Smooth muscle cell (in vitro differentiated cells): ENCODE measurements around the gene NDNF. TPM values are rescaled to one million over a fixed set of nuclear protein-coding genes. Genes with fewer than 3 reads are reported as not detected.

ENCODE experiments used
- DNase-seq: peaks from one replicate; lab custom pipeline; 2025; ENCODE audit not compliant: unreplicated experiment; lab: John Stamatoyannopoulos, UW
- H2AFZ ChIP-seq: fragments of 200-600 bp; sonication (generic); 2 replicates; pipeline ENCODE4 v1.6.0; 2016; ENCODE audit warnings: antibody characterized with exemption, low read depth, mild to moderate bottlenecking
- H3F3A ChIP-seq: fragments of 200-600 bp; sonication (generic); 2 replicates; pipeline ENCODE4 v1.6.0; 2017; ENCODE audit warnings: antibody characterized with exemption, low read depth
- H3K27ac ChIP-seq: fragments of 200-600 bp; sonication (generic); 2 replicates; pipeline ENCODE4 v1.5.1; 2016; ENCODE audit warnings: low read depth, mild to moderate bottlenecking
- H3K27me3 ChIP-seq: fragments of 200-600 bp; sonication (generic); 2 replicates; pipeline ENCODE4 v1.6.1; 2016; ENCODE audit warnings: low read depth, mild to moderate bottlenecking
- H3K36me3 ChIP-seq: fragments of 200-600 bp; sonication (generic); 2 replicates; pipeline ENCODE4 v1.5.1; 2016; ENCODE audit warnings: low read depth
- H3K4me1 ChIP-seq: fragments of 200-600 bp; sonication (generic); 2 replicates; pipeline ENCODE4 v1.5.1; 2016; ENCODE audit warnings: low read depth
- H3K4me2 ChIP-seq: fragments of 200-600 bp; sonication (generic); 2 replicates; pipeline ENCODE4 v1.6.0; 2016; ENCODE audit warnings: mild to moderate bottlenecking
- H3K4me3 ChIP-seq: fragments of 200-600 bp; sonication (generic); 2 replicates; pipeline ENCODE4 v1.5.1; 2016; ENCODE audit warnings: mild to moderate bottlenecking
- H3K79me2 ChIP-seq: fragments of 200-600 bp; sonication (generic); 2 replicates; pipeline ENCODE4 v1.6.0; 2016; ENCODE audit warnings: low read depth, mild to moderate bottlenecking
- H3K9ac ChIP-seq: fragments of 200-600 bp; sonication (generic); 2 replicates; pipeline ENCODE4 v1.6.0; 2016; ENCODE audit warnings: low read depth
- H3K9me3 ChIP-seq: fragments of 200-600 bp; sonication (generic); replicated peaks from 2 replicates; pipeline ENCODE4 v1.5.1; 2016; ENCODE audit warnings: low read depth
- H4K20me1 ChIP-seq: fragments of 200-600 bp; sonication (generic); 2 replicates; pipeline ENCODE4 v1.6.0; 2016; ENCODE audit warnings: low read depth
- WGBS: methylation state at CpG from one replicate; pipeline ENCODE4 v1.1.7; 2016; ENCODE audit warnings: low lambda C conversion rate; 5-methylcytosine and 5-hydroxymethylcytosine counted together
- polyA plus RNA-seq: library from polyadenylated mRNA; unstranded; fragments of >200 nt; fragmentation: Nextera tagmentation; extraction: Ambion mirVana; gene quantifications from 2 replicates; pipeline ENCODE4 v1.2.1, GENCODE V29; 2016
- total RNA-seq: library from RNA; depleted of rRNA; stranded (reverse); fragments of >200 nt; gene quantifications from 2 replicates; pipeline ENCODE4 v1.2.3, GENCODE V29; 2014
- TF ChIP-seq, protein P1 (sequence below): fragments of 200-600 bp; sonication (generic); IDR thresholded peaks from 2 replicates; pipeline ENCODE4 v1.5.1; 2017; ENCODE audit warnings: borderline replicate concordance, mild to moderate bottlenecking, antibody characterized with exemption; ENCODE audit not compliant: insufficient read depth, poor library complexity, severe bottlenecking

The NDNF gene
- total and polyA plus RNA-seq, 2 experiments from 2014 or later: 8.4 to 11.0 TPM

- Histone ChIP-seq H4K20me1 (no peaks in the 10 kb centered on the region), H3K36me3 (no peaks in the 10 kb centered on the region), H3K27me3 (no peaks in the 10 kb centered on the region), H3K27ac (no peak overlapping the region), H3K4me1 (no peaks in the 10 kb centered on the region), H3K4me2 (no peak overlapping the region), H3K9ac (no peak overlapping the region), H3K79me2 (no peaks in the 10 kb centered on the region), H3F3A (no peaks in the 10 kb centered on the region), H3K4me3 (no peak overlapping the region), H2AFZ (no peak overlapping the region), H3K9me3 (no peaks in the 10 kb centered on the region)
- TF ChIP-seq, protein P1, sequence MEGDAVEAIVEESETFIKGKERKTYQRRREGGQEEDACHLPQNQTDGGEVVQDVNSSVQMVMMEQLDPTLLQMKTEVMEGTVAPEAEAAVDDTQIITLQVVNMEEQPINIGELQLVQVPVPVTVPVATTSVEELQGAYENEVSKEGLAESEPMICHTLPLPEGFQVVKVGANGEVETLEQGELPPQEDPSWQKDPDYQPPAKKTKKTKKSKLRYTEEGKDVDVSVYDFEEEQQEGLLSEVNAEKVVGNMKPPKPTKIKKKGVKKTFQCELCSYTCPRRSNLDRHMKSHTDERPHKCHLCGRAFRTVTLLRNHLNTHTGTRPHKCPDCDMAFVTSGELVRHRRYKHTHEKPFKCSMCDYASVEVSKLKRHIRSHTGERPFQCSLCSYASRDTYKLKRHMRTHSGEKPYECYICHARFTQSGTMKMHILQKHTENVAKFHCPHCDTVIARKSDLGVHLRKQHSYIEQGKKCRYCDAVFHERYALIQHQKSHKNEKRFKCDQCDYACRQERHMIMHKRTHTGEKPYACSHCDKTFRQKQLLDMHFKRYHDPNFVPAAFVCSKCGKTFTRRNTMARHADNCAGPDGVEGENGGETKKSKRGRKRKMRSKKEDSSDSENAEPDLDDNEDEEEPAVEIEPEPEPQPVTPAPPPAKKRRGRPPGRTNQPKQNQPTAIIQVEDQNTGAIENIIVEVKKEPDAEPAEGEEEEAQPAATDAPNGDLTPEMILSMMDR: no peak
- no peak for DNase-seq
Observed at GRCh38 chr4:121030131-121030530, 42.2 kb downstream of the NDNF start.

DNA sequence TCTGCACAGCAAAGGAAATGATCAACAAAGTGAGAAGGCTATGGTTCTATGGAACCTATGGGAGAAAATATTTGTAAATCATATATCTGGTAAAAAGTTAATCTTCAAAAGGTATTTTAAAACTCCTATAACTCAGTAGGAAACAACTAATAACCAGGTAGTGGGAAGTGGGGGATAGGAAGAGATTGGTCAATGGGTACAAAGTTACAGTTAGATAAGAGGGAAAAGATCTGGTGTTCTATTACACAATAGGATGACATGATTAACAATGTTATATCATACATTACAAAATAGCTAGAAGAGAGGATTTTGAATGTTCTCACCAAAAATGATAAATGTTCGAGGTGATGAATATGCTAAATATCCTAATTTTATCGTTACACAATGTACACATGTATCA is 46.3 kb downstream of the NDNF start:
- Histone ChIP-seq H3K27ac (no peak overlapping the region), H3K36me3 (no peaks in the 10 kb centered on the region), H2AFZ (no peak overlapping the region), H3K4me3 (no peak overlapping the region), H3K9ac (no peak overlapping the region), H3K79me2 (no peaks in the 10 kb centered on the region), H4K20me1 (no peaks in the 10 kb centered on the region), H3K27me3 (no peaks in the 10 kb centered on the region), H3K9me3 (no peaks in the 10 kb centered on the region), H3F3A (no peaks in the 10 kb centered on the region), H3K4me1 (no peaks in the 10 kb centered on the region), H3K4me2 (no peak overlapping the region)
- DNase-seq: no peak
- TF ChIP-seq, protein P1: no peak
- WGBS: 92% methylated on average over 2 of the region's 2 CpGs

DNA sequence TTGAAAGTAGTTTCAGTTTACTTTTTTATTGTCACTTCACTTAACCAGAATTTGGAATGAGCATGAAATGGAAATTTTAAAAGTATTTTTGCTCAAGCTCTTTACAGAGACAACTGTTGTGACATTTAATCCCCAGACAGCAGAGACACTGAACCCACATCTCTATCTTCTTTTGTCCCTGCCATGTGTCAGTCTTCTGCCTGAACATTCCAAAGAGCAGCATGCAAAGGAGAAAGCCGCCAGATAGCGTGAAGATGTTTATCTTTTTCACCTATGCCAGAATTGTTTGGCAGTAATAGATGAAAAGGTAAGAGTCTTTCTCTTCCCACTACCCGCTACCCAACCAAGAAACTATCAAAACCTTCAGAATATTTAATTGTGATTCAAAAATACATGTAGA is 46.8 kb downstream of the NDNF start:
- no peak overlapping the region for H3K27ac ChIP-seq
- 70% methylated on average over 3 of the region's 3 CpGs for WGBS
- no peaks in the 10 kb centered on the region for H3K36me3 ChIP-seq
- TF ChIP-seq, protein P1: no peak
- no peaks in the 10 kb centered on the region for H3F3A ChIP-seq
- DNase-seq: no peak
- no peak overlapping the region for H3K9ac ChIP-seq
- H3K4me2 ChIP-seq: no peak overlapping the region
- H3K27me3 ChIP-seq: no peaks in the 10 kb centered on the region
- no peak overlapping the region for H3K4me3 ChIP-seq
- H2AFZ ChIP-seq: no peak overlapping the region
- H3K79me2 ChIP-seq: no peaks in the 10 kb centered on the region
- no peaks in the 10 kb centered on the region for H4K20me1 ChIP-seq
- no peaks in the 10 kb centered on the region for H3K4me1 ChIP-seq
- no peaks in the 10 kb centered on the region for H3K9me3 ChIP-seq

DNA sequence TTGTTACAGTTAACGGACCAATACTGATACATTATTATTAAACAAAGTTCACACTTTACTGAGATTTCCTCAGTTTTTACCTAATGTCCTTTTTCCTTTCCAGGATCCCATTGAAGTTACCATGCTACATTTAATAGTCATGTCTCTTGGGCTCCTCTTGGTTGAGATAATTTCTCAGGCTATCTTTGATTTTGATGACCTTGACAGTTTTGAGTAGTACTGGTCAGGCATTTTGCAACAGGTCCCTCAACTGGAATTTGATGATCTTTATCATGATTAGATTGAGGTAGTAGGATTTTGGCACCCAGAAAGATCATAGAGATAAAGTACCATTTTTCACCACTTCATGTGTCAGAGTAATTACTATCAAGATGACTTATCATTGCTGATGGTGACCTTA is 53.8 kb downstream of the NDNF start:
- H3K27me3 ChIP-seq: no peaks in the 10 kb centered on the region
- no peaks in the 10 kb centered on the region for H3K4me1 ChIP-seq
- no peak for DNase-seq
- no peak overlapping the region for H3K4me2 ChIP-seq
- no peaks in the 10 kb centered on the region for H3K79me2 ChIP-seq
- no peak overlapping the region for H3K9ac ChIP-seq
- no peak overlapping the region for H2AFZ ChIP-seq
- TF ChIP-seq, protein P1: no peak
- H3K36me3 ChIP-seq: no peaks in the 10 kb centered on the region
- no peaks in the 10 kb centered on the region for H3K9me3 ChIP-seq
- H3F3A ChIP-seq: no peaks in the 10 kb centered on the region
- no peak overlapping the region for H3K27ac ChIP-seq
- 100% methylated on average over 1 of the region's 1 CpG for WGBS
- H3K4me3 ChIP-seq: no peak overlapping the region
- no peaks in the 10 kb centered on the region for H4K20me1 ChIP-seq
